SK-N-SH treated with all-trans-retinoic acid at 6 μM for 48 hours (cell line): ENCODE measurements around the gene MT1HL1.

Experiments
- CREB5 ChIP-seq: fragments of 250-450 bp; sonication (Bioruptor Pico); IDR thresholded peaks from 2 replicates; pipeline ENCODE4 v1.5.1; 2020; ENCODE audit warnings: low read depth, mild to moderate bottlenecking, moderate library complexity
- CSDC2 ChIP-seq: fragments of 250-450 bp; sonication (Bioruptor Pico); IDR thresholded peaks from 2 replicates; pipeline ENCODE4 v1.5.0; 2020; ENCODE audit warnings: mild to moderate bottlenecking, moderate library complexity
- GLIS3 ChIP-seq: fragments of 250-450 bp; sonication (Bioruptor Pico); IDR thresholded peaks from 2 replicates; pipeline ENCODE4 v1.5.0; 2020; ENCODE audit warnings: mild to moderate bottlenecking, moderate library complexity
- ISL1 ChIP-seq: fragments of 250-450 bp; sonication (Bioruptor Pico); IDR thresholded peaks from 2 replicates; pipeline ENCODE4 v2.1.2; 2022; ENCODE audit warnings: mild to moderate bottlenecking, moderate library complexity
- PATZ1 ChIP-seq: fragments of 250-450 bp; sonication (Bioruptor Pico); IDR thresholded peaks from 2 replicates; pipeline ENCODE4 v1.8.0; 2020; ENCODE audit warnings: mild to moderate bottlenecking, moderate library complexity, borderline replicate concordance
- RARB ChIP-seq: fragments of 250-450 bp; sonication (Bioruptor Pico); IDR thresholded peaks from 2 replicates; pipeline ENCODE4 v1.8.0; 2021; ENCODE audit warnings: mild to moderate bottlenecking, moderate library complexity
- TOX ChIP-seq: fragments of 250-450 bp; sonication (Bioruptor Pico); IDR thresholded peaks from 2 replicates; pipeline ENCODE4 v1.8.0; 2021; ENCODE audit warnings: mild to moderate bottlenecking, moderate library complexity, borderline replicate concordance
- ZFP3 ChIP-seq: fragments of 250-450 bp; sonication (Bioruptor Pico); IDR thresholded peaks from 2 replicates; pipeline ENCODE4 v1.5.0; 2020; ENCODE audit warnings: mild to moderate bottlenecking, moderate library complexity
- ZNF565 ChIP-seq: fragments of 450-650 bp; formaldehyde crosslinking; conservative IDR thresholded peaks from 2 replicates; pipeline ENCODE4 v1.5.0; 2020; ENCODE audit warnings: low read depth, mild to moderate bottlenecking, moderate library complexity
- ZNF70 ChIP-seq: fragments of 450-650 bp; formaldehyde crosslinking; IDR thresholded peaks from 2 replicates; pipeline ENCODE4 v1.5.0; 2020; ENCODE audit warnings: mild to moderate bottlenecking, moderate library complexity

- TF ChIP-seq CSDC2 (no peak), ZFP3 (no peak), ZNF70 (CRISPR knock-in tag) (no peak), CREB5 (CRISPR knock-in tag) (no peak), PATZ1 (no peak), TOX (no peak), ZNF565 (CRISPR knock-in tag) (no peak), ISL1 (CRISPR knock-in tag) (no peak), RARB (no peak), GLIS3 (CRISPR knock-in tag) (no peak)
Measured at GRCh38 chr1:237000191-237000590, 4.0 kb downstream of the MT1HL1 start.
